ENCODE data around the gene PFDN1. TPM values are rescaled to one million over a fixed set of nuclear protein-coding genes. Genes with fewer than 3 reads are reported as not detected.

The PFDN1 gene, protein sequence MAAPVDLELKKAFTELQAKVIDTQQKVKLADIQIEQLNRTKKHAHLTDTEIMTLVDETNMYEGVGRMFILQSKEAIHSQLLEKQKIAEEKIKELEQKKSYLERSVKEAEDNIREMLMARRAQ
- total RNA-seq (10 to 100 TPM; 35.9 to 55.0 (median 42.3) TPM), polyA plus RNA-seq (100 to 1,000 TPM in 1 of 3 donors, 10 to 100 TPM in 2; 84.2 to 115 (median 90.6) TPM)
- long read RNA-seq, donor 1, transcript PFDN1-201 (4 exons, 1,352 nt) = major isoform, 18 of 28 reads
- long read RNA-seq, donor 1, partial matches to known transcripts = 3 of 28 reads
- long read RNA-seq, donor 1, other reads (novel, unspliced or antisense) = 2 of 28 reads
- long read RNA-seq, donor 2, transcript PFDN1-202 (3 exons, 787 nt) = minor isoform, 5 of 52 reads
- long read RNA-seq, donor 2, transcript PFDN1-201 (4 exons, 1,352 nt) = major isoform, 16 of 52 reads
- long read RNA-seq, donor 2, partial matches to known transcripts = 1 of 52 reads
- long read RNA-seq, donor 2, other reads (novel, unspliced or antisense) = 29 of 52 reads

DNA sequence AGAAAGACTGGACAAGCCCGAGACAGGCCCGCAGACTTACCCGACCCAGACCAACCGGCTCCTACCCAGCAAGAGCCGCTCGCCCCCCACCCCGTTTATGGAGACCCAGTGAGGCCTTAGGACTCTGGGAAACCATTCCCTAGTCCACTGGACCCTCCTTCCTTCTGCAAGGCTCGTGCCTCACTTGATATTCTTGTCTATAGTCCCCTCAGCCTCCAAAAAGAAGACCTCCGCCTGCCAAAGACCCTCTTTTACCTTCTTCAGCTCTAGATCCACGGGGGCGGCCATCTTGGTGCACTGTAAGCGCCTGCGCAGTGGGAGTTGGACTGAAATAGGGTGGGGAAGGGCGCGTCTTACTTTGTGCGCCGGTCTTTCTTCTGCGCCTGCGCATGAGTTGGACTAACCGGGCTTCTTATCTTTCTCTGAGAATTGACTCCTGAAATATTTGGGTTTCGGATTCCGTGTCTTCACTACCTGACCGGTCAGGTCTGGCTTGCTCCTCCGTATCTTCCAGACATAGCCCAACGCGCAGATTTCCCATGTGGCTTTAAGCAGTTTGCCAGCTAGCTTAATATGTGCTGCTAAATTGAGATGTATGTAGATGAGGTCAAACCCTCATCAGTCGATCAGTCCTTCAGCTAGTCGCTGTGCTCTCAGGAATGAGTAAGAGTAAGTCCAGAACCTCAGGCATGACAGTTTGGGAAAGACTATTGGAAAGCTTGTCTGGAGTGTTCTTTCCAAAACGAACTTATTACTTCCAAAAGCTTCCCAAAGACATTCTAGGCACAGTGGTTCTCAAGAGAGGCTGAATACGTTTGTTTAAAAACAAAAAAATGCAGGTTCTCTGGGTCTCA lies at the start of gene PFDN1:
TSS of gene PFDN1 (minus strand) at position 316 of the 854 bp plus-strand sequence. CDS start at position 288, 28 bp downstream.
- Histone ChIP-seq H3K27me3 (ENCODE audit: insufficient read depth in 3 of 3, low read length in 2 of 3) (no peaks in the 10 kb centered on the region), H3K9me3 (no peaks in the 10 kb centered on the region), H3K4me3 (peak within 1 kb of the TSS; percentile 92), H3K36me3 (ENCODE audit: insufficient read depth in 1 of 2, low read depth in 1 of 2) (peaks cover 0 to 22% of the 10 kb centered on the region in 2 donors), H3K4me1 (peaks cover 33% of the 10 kb centered on the region), H3K27ac (peak within 1 kb of the TSS; percentile 96)
- ATAC-seq (peak; percentile 99), DNase-seq (peak; percentile 95 to 96)
- intact Hi-C loops (cut with DNase I) = loop anchor here in 1 of 2 donors (5.0 kb wide), 1 partner anchor 34 kb away; no protein-coding TSS in a partner anchor
- 1% methylated on average over 30 of the region's 30 CpGs for WGBS, 3 donors
- TF ChIP-seq, protein P1, sequence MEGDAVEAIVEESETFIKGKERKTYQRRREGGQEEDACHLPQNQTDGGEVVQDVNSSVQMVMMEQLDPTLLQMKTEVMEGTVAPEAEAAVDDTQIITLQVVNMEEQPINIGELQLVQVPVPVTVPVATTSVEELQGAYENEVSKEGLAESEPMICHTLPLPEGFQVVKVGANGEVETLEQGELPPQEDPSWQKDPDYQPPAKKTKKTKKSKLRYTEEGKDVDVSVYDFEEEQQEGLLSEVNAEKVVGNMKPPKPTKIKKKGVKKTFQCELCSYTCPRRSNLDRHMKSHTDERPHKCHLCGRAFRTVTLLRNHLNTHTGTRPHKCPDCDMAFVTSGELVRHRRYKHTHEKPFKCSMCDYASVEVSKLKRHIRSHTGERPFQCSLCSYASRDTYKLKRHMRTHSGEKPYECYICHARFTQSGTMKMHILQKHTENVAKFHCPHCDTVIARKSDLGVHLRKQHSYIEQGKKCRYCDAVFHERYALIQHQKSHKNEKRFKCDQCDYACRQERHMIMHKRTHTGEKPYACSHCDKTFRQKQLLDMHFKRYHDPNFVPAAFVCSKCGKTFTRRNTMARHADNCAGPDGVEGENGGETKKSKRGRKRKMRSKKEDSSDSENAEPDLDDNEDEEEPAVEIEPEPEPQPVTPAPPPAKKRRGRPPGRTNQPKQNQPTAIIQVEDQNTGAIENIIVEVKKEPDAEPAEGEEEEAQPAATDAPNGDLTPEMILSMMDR (IDR thresholded peaks at IDR 0.05) = no peak

DNA sequence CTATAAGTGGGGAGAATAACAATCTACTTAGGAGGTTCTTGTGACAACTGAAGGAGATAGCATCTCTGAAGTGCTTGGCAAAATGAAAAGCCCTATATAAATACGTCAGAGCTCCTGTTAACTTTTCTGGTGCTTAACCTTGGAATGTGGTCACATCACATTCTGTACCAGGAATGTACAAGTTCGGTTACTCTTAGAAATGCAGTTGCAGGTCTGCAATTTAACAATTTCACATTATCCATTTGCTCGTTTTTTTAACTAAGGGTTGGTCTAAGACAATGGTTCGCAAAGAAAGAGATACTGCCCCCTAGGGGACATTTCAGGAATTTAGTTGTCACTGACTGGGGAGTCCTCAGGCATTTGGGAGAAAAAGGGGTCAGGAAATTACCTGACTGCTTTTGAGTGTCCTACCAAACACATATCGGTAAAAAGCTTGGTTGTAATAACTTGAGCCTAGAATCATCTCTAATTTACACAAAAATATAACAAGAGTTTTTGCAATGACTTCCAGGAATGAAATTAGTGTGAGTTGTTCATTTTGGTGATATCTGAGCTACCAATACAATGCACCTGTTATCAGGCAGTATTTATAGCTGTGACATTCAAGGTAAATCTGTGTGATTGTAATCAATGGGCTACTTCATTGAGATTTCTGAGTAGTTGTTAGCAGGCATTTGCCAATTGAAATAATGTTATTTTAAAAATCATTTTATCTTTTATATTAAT lies 48.9 kb upstream of the PFDN1 start:
- H3K4me3 ChIP-seq = no peak overlapping the region
- no peak overlapping the region for H3K27ac ChIP-seq
- WGBS, 3 donors = 4 to 10% (median 7%) methylated on average over 5 of the region's 5 CpGs
- H3K4me1 ChIP-seq = peaks cover 28% of the 10 kb centered on the region
- no peaks in the 10 kb centered on the region for H3K27me3 ChIP-seq (ENCODE audit: insufficient read depth in 3 of 3, low read length in 2 of 3)
- no peak for DNase-seq
- TF ChIP-seq, protein P1 (IDR thresholded peaks at IDR 0.05) = peak; percentile 91
- peak in 3 of 4 donors; percentile 43 to 66 (median 52) for ATAC-seq
- no peaks in the 10 kb centered on the region for H3K36me3 ChIP-seq (ENCODE audit: insufficient read depth in 1 of 2, low read depth in 1 of 2)
- intact Hi-C loops (cut with DNase I) = loop anchor here in 1 of 2 donors (10.0 kb wide), 1 partner anchor 277 kb away; no protein-coding TSS in a partner anchor
- no peaks in the 10 kb centered on the region for H3K9me3 ChIP-seq

DNA sequence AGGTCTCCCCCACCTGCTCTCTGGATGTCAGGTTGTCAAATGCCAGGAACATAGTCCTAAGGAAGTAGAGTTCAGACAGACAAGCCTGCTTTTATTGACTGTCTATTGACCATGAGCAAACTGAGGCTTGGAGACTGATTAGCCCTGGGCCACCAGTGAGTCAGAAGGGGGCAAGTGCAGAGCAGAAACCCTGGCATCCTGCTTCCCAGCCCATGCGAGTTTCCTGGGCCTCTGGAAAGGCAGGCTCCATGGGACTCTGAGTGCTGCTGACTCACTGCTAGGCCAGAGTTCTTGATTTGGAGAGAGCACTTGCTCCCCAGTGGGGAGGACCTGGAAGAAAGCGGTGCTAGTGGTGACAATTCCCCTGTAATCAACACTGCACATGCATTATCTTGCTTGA lies 46.3 kb upstream of the PFDN1 start:
- 79 to 88% (median 88%) methylated on average over 2 of the region's 2 CpGs for WGBS, 3 donors
- DNase-seq = no peak
- peak overlapping the region; percentile 94 for H3K27ac ChIP-seq

More for the DNA sequence above, 46.3 kb upstream of the PFDN1 start:
- TF ChIP-seq, protein P1 (IDR thresholded peaks at IDR 0.05) = no peak
- no peaks in the 10 kb centered on the region for H3K27me3 ChIP-seq (ENCODE audit: insufficient read depth in 3 of 3, low read length in 2 of 3)
- no peaks in the 10 kb centered on the region for H3K36me3 ChIP-seq (ENCODE audit: insufficient read depth in 1 of 2, low read depth in 1 of 2)
- no peaks in the 10 kb centered on the region for H3K9me3 ChIP-seq
- H3K4me3 ChIP-seq = no peak overlapping the region
- peaks cover 40% of the 10 kb centered on the region for H3K4me1 ChIP-seq
- intact Hi-C loops (cut with DNase I) = loop anchor here (5.0 kb wide), 3 partner anchors 107 to 177 kb away; partner anchors contain the start of gene CYSTM1 (in 1 of the 2)
- no peak for ATAC-seq
